Vein endothelial cell (primary cell): ENCODE data around the gene PDCL3. TPM values are rescaled to one million over a fixed set of nuclear protein-coding genes. Genes with fewer than 3 reads are reported as not detected.

Experiments
- small RNA-seq: library from RNA; depleted of rRNA; stranded (forward); fragments of <200 nt; gene quantifications from one replicate; pipeline ENCODE3, GENCODE V24; 2012
- total RNA-seq: library from RNA; depleted of rRNA; stranded (reverse); fragments of >200 nt; gene quantifications from 2 replicates; pipeline ENCODE4 v1.2.3, GENCODE V29; 2012

Gene PDCL3
- total RNA-seq, result 15.4 and 27.5 TPM in 2 replicates

DNA sequence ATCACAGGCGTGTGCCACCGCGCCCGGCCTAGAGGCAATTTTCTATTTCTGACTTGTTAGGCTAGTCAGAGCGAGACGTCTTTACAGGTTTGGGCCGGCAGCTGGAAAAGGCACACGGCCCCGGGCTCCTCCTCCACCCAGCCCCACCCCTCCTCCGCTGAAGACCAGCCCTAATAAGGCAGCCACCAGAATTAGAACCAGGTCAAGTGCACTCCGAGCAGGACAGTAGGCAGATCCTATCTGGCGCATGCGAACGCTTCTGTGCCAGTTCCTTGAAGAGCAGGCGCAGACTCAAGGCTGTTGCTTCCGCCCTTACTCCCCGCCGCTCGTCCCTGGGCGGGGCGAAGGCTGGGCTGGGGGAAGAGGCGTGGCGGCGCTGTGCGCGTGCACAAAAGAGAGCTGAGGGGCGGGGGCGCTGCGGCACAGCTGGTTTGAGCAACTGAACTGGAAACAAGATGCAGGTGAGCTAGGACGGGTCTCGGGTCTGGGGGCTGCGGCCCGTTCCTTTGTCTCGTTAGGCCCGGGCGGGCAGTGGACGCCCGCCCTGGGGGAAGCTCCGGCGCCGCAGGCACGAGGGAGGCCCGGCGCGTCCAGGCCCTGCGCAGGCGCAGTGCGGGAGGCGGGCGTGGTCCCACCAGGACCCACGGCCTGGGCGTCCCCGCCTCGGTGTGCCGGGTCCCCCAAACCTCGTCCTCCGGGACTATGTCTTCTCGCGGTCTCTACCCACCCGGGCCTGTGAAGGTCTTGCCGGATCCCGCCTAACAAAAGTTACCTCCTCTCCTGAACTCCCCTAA is at the start of gene PDCL3:
PDCL3 (plus strand) TSS at position 381 of the 794 bp plus-strand sequence; CDS start at position 456, 75 bp downstream.

Small RNA genes lying within 50 kb of the gene (small RNA-seq; reads per million reads assigned to genes)
- not detected for gene HMGN2P22

Other genes starting within 250 kb of the PDCL3 start
- not detected in 2 replicates for gene LONRF2, start 240.5 kb upstream of the PDCL3 start, total RNA-seq
- gene CHST10, start 145.3 kb upstream of the PDCL3 start, total RNA-seq, result 12.9 and 19.3 TPM in 2 replicates
- not detected in 2 replicates for gene NMS, start 92.5 kb upstream of the PDCL3 start, total RNA-seq